Measurements from ENCODE around the gene SEZ6L.

DNA sequence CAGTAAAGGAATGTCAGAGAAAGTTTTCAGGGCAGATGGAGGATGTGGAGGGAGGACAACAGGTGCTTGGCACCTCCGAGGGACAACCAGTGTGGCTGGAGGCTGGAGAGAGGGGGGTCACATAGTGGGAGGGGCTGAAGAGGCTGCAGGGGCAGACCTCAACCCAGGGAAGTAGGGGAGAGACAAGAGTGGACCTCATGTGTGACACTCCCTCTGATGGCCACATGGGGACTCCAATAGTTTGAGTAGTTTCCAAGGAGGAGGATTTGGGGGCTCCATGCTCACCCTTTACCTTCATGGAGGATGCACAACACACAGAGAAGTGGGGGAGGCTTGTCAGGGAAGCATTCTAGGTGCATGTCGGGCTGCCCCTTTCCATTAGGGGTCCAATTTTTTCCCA lies 224.7 kb downstream of the SEZ6L start:
- no peak for TF ChIP-seq POLR2A (IDR thresholded peaks at IDR 0.05; ENCODE audit: low read depth, low read length)
- no peak for TF ChIP-seq POLR2AphosphoS5 (IDR thresholded peaks at IDR 0.05; ENCODE audit: low read depth, low read length)
- no peak for TF ChIP-seq SPI1 (IDR thresholded peaks at IDR 0.05; ENCODE audit: low read depth, low read length)
